HG03039 (cell line): ENCODE measurements around the gene IFIT1B.
"Not testable (repeated sequence)": the region's sequence is repeated elsewhere in the genome, so short reads cannot be mapped to it uniquely, and the experiment has no call there.

Experiments used
- ATAC-seq: cut with Tn5 transposase; IDR thresholded peaks from one replicate; pipeline ENCODE4 v1.9.1; 2021; ENCODE audit warnings: mild to moderate bottlenecking, moderate library complexity; ENCODE audit not compliant: unreplicated experiment

The IFIT1B gene

DNA sequence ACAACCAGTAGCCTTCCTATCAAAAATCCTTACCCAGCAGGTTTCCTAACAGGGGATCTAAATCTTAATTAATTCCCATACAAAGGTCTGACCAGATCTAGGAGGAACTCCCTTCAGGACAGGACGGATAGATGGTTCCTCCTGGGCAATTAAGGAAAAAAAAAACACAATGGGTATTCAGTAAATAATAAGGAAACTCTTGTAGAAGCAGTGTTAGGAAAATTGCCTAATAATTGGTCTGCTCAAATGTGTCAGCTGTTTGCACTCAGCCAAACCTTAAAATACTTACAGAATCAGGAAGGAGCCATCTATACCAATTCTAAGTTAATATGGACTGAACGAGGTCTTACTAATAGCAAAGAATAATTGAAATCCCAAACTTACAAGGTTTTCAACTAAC lies 33.3 kb downstream of the IFIT1B start:
- ATAC-seq = not testable (repeated sequence)

DNA sequence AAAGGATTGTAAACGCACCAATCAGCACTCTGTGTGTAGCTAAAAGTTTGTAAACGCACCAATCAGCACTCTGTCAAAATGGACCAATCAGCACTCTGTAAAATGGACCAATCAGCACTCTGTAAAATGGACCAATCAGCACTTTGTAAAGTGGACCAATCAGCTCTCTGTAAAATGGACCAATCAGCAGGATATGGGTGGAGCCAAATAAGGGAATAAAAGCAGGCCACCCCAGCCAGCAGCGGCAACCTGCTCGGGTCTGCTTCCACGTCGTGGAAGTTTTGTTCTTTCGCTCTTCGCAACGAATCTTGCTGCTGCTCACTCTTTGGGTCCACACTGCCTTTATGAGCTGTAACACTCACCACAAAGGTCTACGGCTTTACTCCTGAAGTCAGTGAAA lies 34.4 kb downstream of the IFIT1B start:
- not testable (repeated sequence) for ATAC-seq

- no peak for ATAC-seq
These were observed 35.6 kb downstream of the IFIT1B start for GRCh38 chr10:89413398-89413912.

GRCh38 chr10:89414146-89414878 lies 36.5 kb downstream of the IFIT1B start, which contains the start of gene IFIT5:
Gene IFIT5 (plus strand): TSS chr10:89414568. CDS start chr10:89414799, 231 bp downstream.
- ATAC-seq = peak; percentile 55

- ATAC-seq = peak; percentile 35
These were observed 37.3 kb downstream of the IFIT1B start for GRCh38 chr10:89414879-89415821.

- no peak for ATAC-seq
These were observed 38.6 kb downstream of the IFIT1B start for GRCh38 chr10:89416465-89416864.

DNA sequence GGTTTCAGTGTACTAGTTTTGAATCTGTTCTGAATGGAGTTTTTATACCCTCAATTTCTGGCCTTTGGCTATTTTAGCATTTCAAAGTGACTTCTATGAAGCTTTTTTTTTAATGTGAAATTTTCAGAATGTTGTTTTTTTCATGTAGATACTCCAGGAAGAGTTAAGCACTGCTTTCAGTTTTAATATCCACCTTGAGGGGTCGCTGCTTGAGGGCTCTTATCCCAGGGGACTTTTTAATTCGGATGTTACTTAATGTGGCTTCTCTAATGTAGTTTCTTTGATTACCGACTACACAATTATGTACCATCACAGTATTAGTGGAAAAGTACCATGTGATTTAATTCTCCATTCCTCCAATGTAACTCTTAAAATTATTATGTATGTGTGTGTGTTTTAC lies 41.7 kb downstream of the IFIT1B start:
- ATAC-seq = no peak

- no peak for ATAC-seq
These were observed 43.2 kb downstream of the IFIT1B start for GRCh38 chr10:89421018-89421476.

GRCh38 chr10:89425000-89425399 lies 47.1 kb downstream of the IFIT1B start:
- no peak for ATAC-seq

DNA sequence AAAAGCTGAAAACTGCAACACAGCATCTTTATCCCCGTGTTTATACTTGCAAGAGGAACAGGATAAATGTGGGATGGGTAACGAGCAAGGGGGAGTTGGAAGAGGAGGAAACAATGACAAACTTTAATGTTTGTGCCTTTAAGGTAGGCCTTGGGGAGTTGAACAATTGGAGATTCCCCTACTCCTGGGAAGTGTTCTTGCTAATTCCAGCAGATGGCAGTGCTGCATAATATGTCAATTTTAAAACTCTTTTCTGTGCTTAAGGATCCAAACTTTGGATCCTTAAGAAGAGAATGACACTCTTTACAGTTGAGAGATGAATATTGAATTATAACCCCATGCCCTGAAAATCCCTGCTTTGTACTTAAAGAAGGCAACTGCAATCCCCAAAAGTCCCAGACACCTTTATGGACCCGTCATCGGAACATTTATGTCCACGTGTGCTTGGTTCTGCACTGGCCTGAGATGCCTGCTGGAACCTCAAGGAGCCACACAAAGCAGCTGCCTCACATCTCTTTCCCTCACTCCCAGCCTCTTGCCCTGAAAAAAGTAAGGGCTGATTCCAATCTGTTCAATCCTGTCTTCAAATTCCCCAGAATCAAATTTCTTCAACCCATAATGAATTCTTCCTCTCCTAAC lies 48.5 kb downstream of the IFIT1B start:
- ATAC-seq = no peak

GRCh38 chr10:89427629-89428028 lies 49.8 kb downstream of the IFIT1B start:
- ATAC-seq = no peak

DNA sequence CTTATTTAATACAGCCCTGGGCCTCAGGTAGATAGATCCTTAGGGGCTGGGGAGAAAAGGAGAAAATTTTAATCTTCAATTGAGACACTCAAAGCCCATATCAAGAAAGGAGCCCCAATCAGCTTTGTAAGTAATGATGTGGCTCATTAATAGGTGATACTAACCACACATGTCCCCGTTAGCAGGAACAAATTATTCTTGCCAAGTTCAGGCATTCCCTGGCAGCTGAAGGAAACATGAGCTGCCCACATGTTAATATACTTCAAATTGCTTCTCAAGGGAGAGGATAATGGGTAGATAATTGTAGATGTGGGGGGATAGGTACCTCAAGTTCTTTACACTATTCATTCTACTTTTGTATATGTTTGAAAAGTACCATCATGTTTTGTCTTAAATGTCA lies 51.0 kb downstream of the IFIT1B start:
- no peak for ATAC-seq

- ATAC-seq = no peak
These were observed 54.1 kb downstream of the IFIT1B start for GRCh38 chr10:89431977-89432376.
